SU-DHL-6 (cell line): ENCODE data around the gene GRM8.

ENCODE experiments used
- H2AFZ ChIP-seq: fragments of 200-600 bp; sonication (generic); 2 replicates; pipeline ENCODE4 v1.6.1; 2014; ENCODE audit warnings: low read depth, mild to moderate bottlenecking, moderate library complexity, mixed read lengths, antibody characterized with exemption, low read length; ENCODE audit not compliant: severe bottlenecking
- H3F3A ChIP-seq: fragments of 200-600 bp; shearing (Covaris generic); 2 replicates; pipeline ENCODE4 v1.6.0; 2016; ENCODE audit warnings: antibody characterized with exemption, mild to moderate bottlenecking; ENCODE audit not compliant: insufficient read depth
- H3K27ac ChIP-seq: fragments of 200-600 bp; sonication (generic); 2 replicates; pipeline ENCODE4 v1.5.1; 2016; ENCODE audit warnings: low read depth, mild to moderate bottlenecking, low read length, moderate library complexity, mixed read lengths
- H3K27me3 ChIP-seq: fragments of 200-600 bp; sonication (generic), shearing (Covaris generic); 2 replicates; pipeline ENCODE4 v1.6.0; 2014; ENCODE audit warnings: mild to moderate bottlenecking, low read length
- H3K36me3 ChIP-seq: fragments of 200-600 bp; sonication (generic); 2 replicates; pipeline ENCODE4 v1.6.1; 2014; ENCODE audit warnings: mild to moderate bottlenecking, low read length, mixed read lengths
- H3K4me2 ChIP-seq: fragments of 300-600, 200-600 bp; shearing (Covaris generic), sonication (generic); 2 replicates; pipeline ENCODE4 v1.6.0; 2014; ENCODE audit warnings: low read length, low read depth, mild to moderate bottlenecking; ENCODE audit not compliant: poor library complexity, severe bottlenecking
- H3K4me3 ChIP-seq: fragments of 200-600 bp; sonication (generic); 2 replicates; pipeline ENCODE4 v1.5.1; 2014; ENCODE audit warnings: antibody characterized with exemption, low read length, mild to moderate bottlenecking, mixed read lengths; ENCODE audit not compliant: insufficient read depth, poor library complexity, severe bottlenecking
- H3K79me2 ChIP-seq: fragments of 200-600 bp; sonication (generic); 2 replicates; pipeline ENCODE4 v1.6.1; 2014; ENCODE audit warnings: mild to moderate bottlenecking, low read length, moderate library complexity; ENCODE audit not compliant: insufficient read depth
- H3K9ac ChIP-seq: fragments of 200-600 bp; sonication (generic); 2 replicates; pipeline ENCODE4 v1.7.0; 2014; ENCODE audit warnings: mild to moderate bottlenecking, low read length
- H3K9me2 ChIP-seq: fragments of 200-600 bp; sonication (generic); replicated peaks from 2 replicates; pipeline ENCODE4 v1.6.1; 2014; ENCODE audit warnings: low read length; ENCODE audit not compliant: insufficient read depth
- H3K9me3 ChIP-seq: fragments of 200-600 bp; sonication (generic); 2 replicates; pipeline ENCODE4 v1.6.1; 2014; ENCODE audit warnings: low read length, mixed read lengths; ENCODE audit not compliant: insufficient read depth
- H4K20me1 ChIP-seq: fragments of 200-600 bp; sonication (generic); 2 replicates; pipeline ENCODE4 v1.6.1; 2014; ENCODE audit warnings: low read depth, mild to moderate bottlenecking, antibody characterized with exemption, low read length, moderate library complexity, mixed read lengths
- EZH2phosphoT487 ChIP-seq: fragments of 200-600 bp; sonication (generic), shearing (Covaris generic); conservative IDR thresholded peaks from 2 replicates; pipeline ENCODE4 v1.6.1; 2018; ENCODE audit warnings: mild to moderate bottlenecking, antibody characterized with exemption, low read length, moderate library complexity, mixed read lengths
- TF ChIP-seq, protein P1 (sequence below): fragments of 200-600 bp; sonication (generic); IDR thresholded peaks from one replicate; pipeline ENCODE4 v1.5.1; 2017; ENCODE audit warnings: antibody characterized with exemption, mild to moderate bottlenecking, low read length, moderate library complexity; ENCODE audit not compliant: insufficient read depth, poor library complexity, severe bottlenecking

The GRM8 gene

DNA sequence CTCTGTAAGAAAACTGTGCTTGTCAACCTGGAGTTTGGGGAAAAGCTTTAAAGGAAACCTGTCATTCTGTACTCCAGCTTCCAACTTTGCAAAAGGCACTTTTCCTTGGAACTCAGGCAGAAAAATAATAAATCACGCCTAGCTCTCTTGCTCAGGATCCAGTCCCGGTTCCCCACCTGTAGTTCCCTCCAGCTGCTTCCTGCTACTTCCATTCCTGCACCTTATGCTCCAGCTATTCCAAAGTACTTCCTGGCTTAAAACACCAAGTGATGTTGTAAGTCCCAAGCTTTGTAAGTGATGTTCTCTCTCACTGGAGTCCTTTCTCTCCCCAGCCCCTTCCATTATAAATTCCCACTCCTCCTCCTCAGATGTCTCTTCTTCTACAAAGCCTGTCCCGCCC, 98.6 kb downstream of the GRM8 start:
- H3K4me2 ChIP-seq, result no peak overlapping the region
- H3K9me3 ChIP-seq, result no peaks in the 10 kb centered on the region

DNA sequence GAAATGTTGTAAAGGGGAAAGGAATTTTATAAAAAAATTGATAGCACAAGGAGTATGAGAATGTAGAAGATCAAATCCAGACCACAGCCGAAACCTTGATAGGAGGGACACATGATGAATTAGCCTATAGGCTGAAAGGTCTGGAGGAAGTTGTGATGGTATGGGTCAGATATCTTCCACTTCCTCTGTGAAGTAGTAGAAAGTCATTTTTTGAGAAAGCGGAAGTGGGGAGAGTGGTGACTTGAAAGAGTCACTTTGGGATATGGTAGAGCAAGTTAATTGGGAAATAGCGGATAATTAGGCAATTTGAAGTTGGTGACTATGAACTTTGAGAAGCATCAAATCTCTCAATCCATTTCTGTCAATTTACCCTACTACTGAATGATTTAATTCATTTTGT, 99.4 kb downstream of the GRM8 start:
- no peak for TF ChIP-seq EZH2phosphoT487
- TF ChIP-seq, protein P1, sequence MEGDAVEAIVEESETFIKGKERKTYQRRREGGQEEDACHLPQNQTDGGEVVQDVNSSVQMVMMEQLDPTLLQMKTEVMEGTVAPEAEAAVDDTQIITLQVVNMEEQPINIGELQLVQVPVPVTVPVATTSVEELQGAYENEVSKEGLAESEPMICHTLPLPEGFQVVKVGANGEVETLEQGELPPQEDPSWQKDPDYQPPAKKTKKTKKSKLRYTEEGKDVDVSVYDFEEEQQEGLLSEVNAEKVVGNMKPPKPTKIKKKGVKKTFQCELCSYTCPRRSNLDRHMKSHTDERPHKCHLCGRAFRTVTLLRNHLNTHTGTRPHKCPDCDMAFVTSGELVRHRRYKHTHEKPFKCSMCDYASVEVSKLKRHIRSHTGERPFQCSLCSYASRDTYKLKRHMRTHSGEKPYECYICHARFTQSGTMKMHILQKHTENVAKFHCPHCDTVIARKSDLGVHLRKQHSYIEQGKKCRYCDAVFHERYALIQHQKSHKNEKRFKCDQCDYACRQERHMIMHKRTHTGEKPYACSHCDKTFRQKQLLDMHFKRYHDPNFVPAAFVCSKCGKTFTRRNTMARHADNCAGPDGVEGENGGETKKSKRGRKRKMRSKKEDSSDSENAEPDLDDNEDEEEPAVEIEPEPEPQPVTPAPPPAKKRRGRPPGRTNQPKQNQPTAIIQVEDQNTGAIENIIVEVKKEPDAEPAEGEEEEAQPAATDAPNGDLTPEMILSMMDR, result no peak
- no peaks in the 10 kb centered on the region for H3K9me2 ChIP-seq

More for the DNA sequence above, 98.6 kb downstream of the GRM8 start:
- no peaks in the 10 kb centered on the region for H4K20me1 ChIP-seq
- H2AFZ ChIP-seq, result no peak overlapping the region
- TF ChIP-seq, protein P1, result no peak
- TF ChIP-seq EZH2phosphoT487, result no peak
- no peak overlapping the region for H3K4me3 ChIP-seq
- no peaks in the 10 kb centered on the region for H3F3A ChIP-seq
- H3K9ac ChIP-seq, result no peak overlapping the region
- no peaks in the 10 kb centered on the region for H3K27me3 ChIP-seq
- H3K79me2 ChIP-seq, result no peaks in the 10 kb centered on the region
- no peak overlapping the region for H3K27ac ChIP-seq
- no peaks in the 10 kb centered on the region for H3K9me2 ChIP-seq
- no peaks in the 10 kb centered on the region for H3K36me3 ChIP-seq

DNA sequence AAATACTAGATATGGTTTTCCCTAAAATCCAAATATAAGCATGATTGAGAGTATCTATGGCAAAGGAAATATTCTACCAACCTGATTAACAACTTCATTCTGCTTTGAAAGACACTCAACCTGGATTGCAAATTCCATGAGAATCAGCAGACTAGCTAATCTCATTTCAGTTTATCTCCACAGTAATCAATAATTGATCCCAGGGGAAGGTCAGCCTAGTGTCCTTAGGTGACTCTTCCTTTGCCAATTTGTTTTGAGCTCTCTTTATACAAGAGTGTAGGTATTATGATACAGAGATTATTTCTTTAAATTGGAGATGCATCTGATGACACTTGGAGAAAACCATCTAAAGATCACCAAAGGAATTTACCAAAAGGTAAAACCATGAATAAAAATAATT, 100.3 kb downstream of the GRM8 start:
- Histone ChIP-seq H3K27ac (no peak overlapping the region), H3K9me3 (no peaks in the 10 kb centered on the region), H2AFZ (no peak overlapping the region), H3F3A (no peaks in the 10 kb centered on the region), H3K79me2 (no peaks in the 10 kb centered on the region), H4K20me1 (no peaks in the 10 kb centered on the region), H3K27me3 (no peaks in the 10 kb centered on the region), H3K4me2 (no peak overlapping the region), H3K36me3 (no peaks in the 10 kb centered on the region), H3K4me3 (no peak overlapping the region), H3K9ac (no peak overlapping the region), H3K9me2 (no peaks in the 10 kb centered on the region)
- TF ChIP-seq EZH2phosphoT487, result no peak
- TF ChIP-seq, protein P1, result no peak

More for the DNA sequence above, 99.4 kb downstream of the GRM8 start:
- Histone ChIP-seq H3K27me3 (no peaks in the 10 kb centered on the region), H3K27ac (no peak overlapping the region), H3K4me3 (no peak overlapping the region), H3K4me2 (no peak overlapping the region), H3K36me3 (no peaks in the 10 kb centered on the region), H3K9me3 (no peaks in the 10 kb centered on the region), H3K9ac (no peak overlapping the region), H2AFZ (no peak overlapping the region), H3F3A (no peaks in the 10 kb centered on the region), H4K20me1 (no peaks in the 10 kb centered on the region), H3K79me2 (no peaks in the 10 kb centered on the region)
